WI38 (cell line): ENCODE measurements around the gene ZNF207.
A peak's percentile ranks its signal among the peaks of the same experiment; 100 is the strongest.

Experiments
- H3K4me3 ChIP-seq: 2 replicates; pipeline ENCODE4 v1.5.1; 2011; ENCODE audit warnings: low read depth, mild to moderate bottlenecking, control low read depth, low read length
- CTCF ChIP-seq: IDR thresholded peaks from 2 replicates; pipeline ENCODE4 v1.5.1; 2012; ENCODE audit warnings: low read depth, mild to moderate bottlenecking, control low read depth, low read length

The ZNF207 gene

GRCh38 chr17:32320847-32321246 is 29.1 kb upstream of the ZNF207 start:
- no peak overlapping the region for H3K4me3 ChIP-seq
- TF ChIP-seq CTCF = no peak

GRCh38 chr17:32323046-32323445 is 26.9 kb upstream of the ZNF207 start:
- no peak overlapping the region for H3K4me3 ChIP-seq
- no peak for TF ChIP-seq CTCF

- no peak for TF ChIP-seq CTCF
- H3K4me3 ChIP-seq = peak overlapping the region; percentile 24
Measured at GRCh38 chr17:32323811-32324491, 26.0 kb upstream of the ZNF207 start.

GRCh38 chr17:32327911-32328310 is 22.0 kb upstream of the ZNF207 start:
- TF ChIP-seq CTCF = no peak
- no peak overlapping the region for H3K4me3 ChIP-seq

GRCh38 chr17:32330147-32330546 is 19.8 kb upstream of the ZNF207 start:
- H3K4me3 ChIP-seq = no peak overlapping the region
- no peak for TF ChIP-seq CTCF

GRCh38 chr17:32331243-32332040 is 18.5 kb upstream of the ZNF207 start:
- no peak overlapping the region for H3K4me3 ChIP-seq
- TF ChIP-seq CTCF = no peak

GRCh38 chr17:32333187-32333586 is 16.8 kb upstream of the ZNF207 start:
- H3K4me3 ChIP-seq = no peak overlapping the region
- TF ChIP-seq CTCF = no peak
